Neural progenitor cell (in vitro differentiated cells): ENCODE results near the gene P2RX6. TPM values are rescaled to one million over a fixed set of nuclear protein-coding genes. Genes with fewer than 3 reads are reported as not detected.
A peak's percentile ranks its signal among the peaks of the same experiment; 100 is the strongest.

Experiments
- DNase-seq: peaks from one replicate; pipeline ENCODE4 v3.0.0-alpha.2; 2016; ENCODE audit warnings: low spot score
- H2AFZ ChIP-seq: fragments of 200-600 bp; sonication (generic); replicated peaks from 2 replicates; pipeline ENCODE4 v1.6.1; 2016; ENCODE audit warnings: antibody characterized with exemption
- H3F3A ChIP-seq: fragments of 200-600 bp; sonication (generic); 2 replicates; pipeline ENCODE4 v1.6.1; 2016; ENCODE audit warnings: antibody characterized with exemption, low read depth
- H3K27ac ChIP-seq: fragments of 200-600 bp; sonication (generic); 2 replicates; pipeline ENCODE4 v1.5.1; 2016; ENCODE audit warnings: mild to moderate bottlenecking
- H3K27me3 ChIP-seq: fragments of 200-600 bp; sonication (generic); 2 replicates; pipeline ENCODE4 v1.6.1; 2016; ENCODE audit warnings: mild to moderate bottlenecking, moderate library complexity
- H3K36me3 ChIP-seq: fragments of 200-600 bp; sonication (generic); 2 replicates; pipeline ENCODE4 v1.5.1; 2016
- H3K4me1 ChIP-seq: fragments of 200-600 bp; sonication (generic); 2 replicates; pipeline ENCODE4 v1.6.1; 2016; ENCODE audit warnings: mixed run types
- H3K4me2 ChIP-seq: fragments of 200-600 bp; sonication (generic); 2 replicates; pipeline ENCODE4 v1.6.1; 2016
- H3K4me3 ChIP-seq: fragments of 200-600 bp; sonication (generic); 2 replicates; pipeline ENCODE4 v1.5.1; 2016
- H3K79me2 ChIP-seq: fragments of 200-600 bp; sonication (generic); 2 replicates; pipeline ENCODE4 v1.6.1; 2016; ENCODE audit warnings: low read depth
- H3K9ac ChIP-seq: fragments of 200-600 bp; sonication (generic); 2 replicates; pipeline ENCODE4 v1.6.1; 2016
- H3K9me3 ChIP-seq: fragments of 200-600 bp; sonication (generic); 2 replicates; pipeline ENCODE4 v1.5.1; 2016; ENCODE audit warnings: low read depth
- H4K20me1 ChIP-seq: fragments of 200-600 bp; sonication (generic); 2 replicates; pipeline ENCODE4 v1.6.1; 2016; ENCODE audit warnings: low read depth
- H3K27ac Mint-ChIP-seq: 3 replicates; pipeline ENCODE4 v1.8.0; 2021; ENCODE audit warnings: mixed read lengths
- H3K27me3 Mint-ChIP-seq: 2 replicates; pipeline ENCODE4 v1.8.0; 2022; ENCODE audit warnings: low read depth, mild to moderate bottlenecking, inconsistent platforms, moderate library complexity, mixed read lengths; ENCODE audit not compliant: insufficient read depth
- H3K36me3 Mint-ChIP-seq: 3 replicates; pipeline ENCODE4 v1.8.0; 2021; ENCODE audit warnings: mixed read lengths
- H3K4me1 Mint-ChIP-seq: 3 replicates; pipeline ENCODE4 v1.8.0; 2021; ENCODE audit warnings: mixed read lengths
- H3K4me3 Mint-ChIP-seq: 3 replicates; pipeline ENCODE4 v1.8.0; 2021; ENCODE audit warnings: mild to moderate bottlenecking, moderate library complexity, mixed read lengths
- H3K9me3 Mint-ChIP-seq: 3 replicates; pipeline ENCODE4 v1.8.0; 2020; ENCODE audit warnings: mixed read lengths
- CTCF ChIP-seq: fragments of 200-600 bp; sonication (generic); IDR thresholded peaks from 2 replicates; pipeline ENCODE4 v1.5.1; 2017; ENCODE audit warnings: antibody characterized with exemption, mild to moderate bottlenecking
- EZH2 ChIP-seq: fragments of 200-600 bp; sonication (generic); IDR thresholded peaks from 2 replicates; pipeline ENCODE4 v1.6.1; 2017; ENCODE audit warnings: antibody characterized with exemption, mild to moderate bottlenecking, moderate library complexity
- EZH2phosphoT487 ChIP-seq: fragments of 200-600 bp; sonication (generic); IDR thresholded peaks from 2 replicates; pipeline ENCODE4 v1.6.1; 2017; ENCODE audit warnings: antibody characterized with exemption
- total RNA-seq: library from RNA; depleted of rRNA; stranded (reverse); fragments of >200 nt; gene quantifications from 2 replicates; pipeline ENCODE4 v1.2.3, GENCODE V29; 2015; ENCODE audit warnings: low replicate concordance

P2RX6 gene
- total RNA-seq, 1 donor from 2014 or later = 0.36 TPM

GRCh38 chr22:21012446-21013407 is 2.2 kb upstream of the P2RX6 start:
- Mint-ChIP-seq H3K36me3 (peaks cover 17% of the 10 kb centered on the region), H3K4me1 (peaks cover 63% of the 10 kb centered on the region), H3K9me3 (no peaks in the 10 kb centered on the region), H3K27ac (peak overlapping the region; percentile 92), H3K27me3 (peaks cover 6% of the 10 kb centered on the region), H3K4me3 (peak overlapping the region; percentile 96)
- Histone ChIP-seq H3K4me2 (peak overlapping the region; percentile 89), H3K4me3 (peak overlapping the region; percentile 64), H3K27me3 (no peaks in the 10 kb centered on the region), H3K4me1 (peaks cover 23% of the 10 kb centered on the region), H3K9me3 (no peaks in the 10 kb centered on the region), H3K79me2 (no peaks in the 10 kb centered on the region), H3K36me3 (no peaks in the 10 kb centered on the region), H3K9ac (no peak overlapping the region), H4K20me1 (peaks cover 20% of the 10 kb centered on the region), H2AFZ (no peak overlapping the region), H3K27ac (no peak overlapping the region), H3F3A (peaks cover 28% of the 10 kb centered on the region)
- DNase-seq = no peak
- TF ChIP-seq EZH2 (no peak), CTCF (no peak), EZH2phosphoT487 (no peak)

DNA sequence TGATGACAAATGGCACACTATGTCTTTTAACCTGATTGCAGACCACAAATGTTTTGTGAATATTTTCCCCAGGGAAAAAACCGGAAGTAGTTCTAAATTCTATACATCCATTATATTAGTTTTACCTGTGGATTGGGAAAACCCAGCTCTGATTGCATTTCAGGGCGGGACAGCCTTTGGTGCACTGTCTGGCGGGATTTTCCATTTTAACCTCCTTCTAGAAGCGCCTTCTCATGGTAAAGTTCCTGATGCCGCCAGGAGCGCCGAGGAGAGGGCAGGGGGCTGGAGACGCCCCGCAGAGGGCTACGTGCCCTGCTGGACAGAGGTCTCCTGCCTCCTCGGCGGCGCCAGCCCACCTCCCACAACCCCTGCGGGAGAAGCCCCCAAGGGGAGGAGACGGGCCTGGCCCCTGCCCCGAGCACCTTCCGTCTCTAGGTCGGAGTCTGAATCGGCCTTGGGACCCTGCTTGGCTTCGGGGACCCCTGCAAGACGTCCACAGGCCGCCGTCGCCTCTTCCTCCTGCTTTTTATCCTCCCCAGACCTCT is 1.2 kb upstream of the P2RX6 start:
- Histone ChIP-seq H3K9ac (no peak overlapping the region), H3K27me3 (no peaks in the 10 kb centered on the region), H3K79me2 (no peaks in the 10 kb centered on the region), H3K4me2 (peak overlapping the region; percentile 89), H3F3A (peaks cover 28% of the 10 kb centered on the region), H3K4me1 (peaks cover 23% of the 10 kb centered on the region), H3K36me3 (no peaks in the 10 kb centered on the region), H3K9me3 (no peaks in the 10 kb centered on the region), H3K4me3 (peak overlapping the region; percentile 64), H4K20me1 (peaks cover 17% of the 10 kb centered on the region), H2AFZ (peak overlapping the region; percentile 77), H3K27ac (no peak overlapping the region)
- Mint-ChIP-seq H3K9me3 (no peaks in the 10 kb centered on the region), H3K4me3 (peak overlapping the region; percentile 96), H3K27me3 (peaks cover 4% of the 10 kb centered on the region), H3K27ac (peak overlapping the region; percentile 99), H3K36me3 (peaks cover 13% of the 10 kb centered on the region), H3K4me1 (peaks cover 66% of the 10 kb centered on the region)
- TF ChIP-seq EZH2 = no peak
- peak; percentile 24 for TF ChIP-seq EZH2phosphoT487
- no peak for DNase-seq

GRCh38 chr22:21014202-21014725 is 701 bp upstream of the P2RX6 start:
- peaks cover 23% of the 10 kb centered on the region for H3K4me1 ChIP-seq
- no peaks in the 10 kb centered on the region for H3K9me3 Mint-ChIP-seq

GRCh38 chr22:21015466-21016006 is 571 bp downstream of the P2RX6 start:
- DNase-seq = no peak
- peak overlapping the region; percentile 96 for H3K4me3 Mint-ChIP-seq

More at GRCh38 chr22:21014202-21014725, 701 bp upstream of the P2RX6 start:
- Histone ChIP-seq H2AFZ (peak overlapping the region; percentile 77), H3K9me3 (no peaks in the 10 kb centered on the region), H4K20me1 (peaks cover 11% of the 10 kb centered on the region), H3K9ac (no peak overlapping the region), H3K36me3 (no peaks in the 10 kb centered on the region), H3K4me3 (peak overlapping the region; percentile 64), H3F3A (peaks cover 28% of the 10 kb centered on the region), H3K4me2 (peak overlapping the region; percentile 89), H3K27ac (no peak overlapping the region), H3K79me2 (no peaks in the 10 kb centered on the region), H3K27me3 (no peaks in the 10 kb centered on the region)
- peaks cover 4% of the 10 kb centered on the region for H3K27me3 Mint-ChIP-seq
- peak; percentile 99 for DNase-seq
- peaks cover 65% of the 10 kb centered on the region for H3K4me1 Mint-ChIP-seq
- TF ChIP-seq EZH2phosphoT487 = no peak
- peak overlapping the region; percentile 99 for H3K27ac Mint-ChIP-seq
- H3K36me3 Mint-ChIP-seq = peaks cover 11% of the 10 kb centered on the region
- peak overlapping the region; percentile 96 for H3K4me3 Mint-ChIP-seq

More at GRCh38 chr22:21015466-21016006, 571 bp downstream of the P2RX6 start:
- Histone ChIP-seq H3K27ac (no peak overlapping the region), H3K9ac (no peak overlapping the region), H3K4me1 (peaks cover 23% of the 10 kb centered on the region), H4K20me1 (no peaks in the 10 kb centered on the region), H3K9me3 (no peaks in the 10 kb centered on the region), H3F3A (peaks cover 21% of the 10 kb centered on the region), H3K4me2 (peak overlapping the region; percentile 68), H3K27me3 (no peaks in the 10 kb centered on the region), H3K4me3 (no peak overlapping the region), H2AFZ (no peak overlapping the region), H3K79me2 (no peaks in the 10 kb centered on the region), H3K36me3 (no peaks in the 10 kb centered on the region)
- H3K27me3 Mint-ChIP-seq = peaks cover 4% of the 10 kb centered on the region
- peaks cover 5% of the 10 kb centered on the region for H3K36me3 Mint-ChIP-seq
- TF ChIP-seq EZH2phosphoT487 (no peak), EZH2 (no peak), CTCF (no peak)
- peak overlapping the region; percentile 99 for H3K27ac Mint-ChIP-seq
- no peaks in the 10 kb centered on the region for H3K9me3 Mint-ChIP-seq
- H3K4me1 Mint-ChIP-seq = peaks cover 63% of the 10 kb centered on the region
